DOHH2 (cell line): ENCODE measurements around the gene C1QTNF4.

Source experiments
- EZH2phosphoT487 ChIP-seq: fragments of 200-600 bp; sonication (generic); IDR thresholded peaks from 2 replicates; pipeline ENCODE4 v1.6.1; 2017; ENCODE audit warnings: borderline replicate concordance, mild to moderate bottlenecking, antibody characterized with exemption, low read length, moderate library complexity, mixed read lengths
- TF ChIP-seq, protein P1 (sequence below): fragments of 200-600 bp; sonication (generic); IDR thresholded peaks from one replicate; pipeline ENCODE4 v1.5.1; 2014; ENCODE audit warnings: antibody characterized with exemption, mild to moderate bottlenecking, low read depth, low read length; ENCODE audit not compliant: poor library complexity, severe bottlenecking

DNA sequence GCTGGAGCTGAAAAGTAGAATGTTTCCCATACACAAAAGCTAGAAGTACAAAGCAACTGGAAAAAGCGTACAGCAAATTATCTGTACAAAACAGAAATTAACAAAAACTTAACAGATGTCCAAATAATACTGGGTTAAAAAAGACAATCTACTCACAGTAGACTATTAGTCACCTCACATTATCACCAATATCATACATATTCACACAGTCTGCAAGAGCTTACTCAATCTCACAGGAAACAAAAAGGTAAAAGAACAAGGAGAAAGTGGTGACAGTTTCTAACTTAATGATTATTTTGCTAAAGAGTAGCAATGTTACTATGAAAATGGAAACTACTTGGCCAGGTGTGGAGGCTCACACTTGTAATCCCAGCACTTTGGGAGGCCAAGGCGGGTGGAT, 53.1 kb downstream of the C1QTNF4 start:
- TF ChIP-seq, protein P1, sequence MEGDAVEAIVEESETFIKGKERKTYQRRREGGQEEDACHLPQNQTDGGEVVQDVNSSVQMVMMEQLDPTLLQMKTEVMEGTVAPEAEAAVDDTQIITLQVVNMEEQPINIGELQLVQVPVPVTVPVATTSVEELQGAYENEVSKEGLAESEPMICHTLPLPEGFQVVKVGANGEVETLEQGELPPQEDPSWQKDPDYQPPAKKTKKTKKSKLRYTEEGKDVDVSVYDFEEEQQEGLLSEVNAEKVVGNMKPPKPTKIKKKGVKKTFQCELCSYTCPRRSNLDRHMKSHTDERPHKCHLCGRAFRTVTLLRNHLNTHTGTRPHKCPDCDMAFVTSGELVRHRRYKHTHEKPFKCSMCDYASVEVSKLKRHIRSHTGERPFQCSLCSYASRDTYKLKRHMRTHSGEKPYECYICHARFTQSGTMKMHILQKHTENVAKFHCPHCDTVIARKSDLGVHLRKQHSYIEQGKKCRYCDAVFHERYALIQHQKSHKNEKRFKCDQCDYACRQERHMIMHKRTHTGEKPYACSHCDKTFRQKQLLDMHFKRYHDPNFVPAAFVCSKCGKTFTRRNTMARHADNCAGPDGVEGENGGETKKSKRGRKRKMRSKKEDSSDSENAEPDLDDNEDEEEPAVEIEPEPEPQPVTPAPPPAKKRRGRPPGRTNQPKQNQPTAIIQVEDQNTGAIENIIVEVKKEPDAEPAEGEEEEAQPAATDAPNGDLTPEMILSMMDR = no peak
- TF ChIP-seq EZH2phosphoT487 = no peak
